HG03135 (cell line): ENCODE measurements around the gene ANXA1.

Source experiments
- ATAC-seq: cut with Tn5 transposase; IDR thresholded peaks from one replicate; pipeline ENCODE4 v1.9.1; 2021; ENCODE audit warnings: mild to moderate bottlenecking, moderate library complexity; ENCODE audit not compliant: unreplicated experiment

ANXA1 gene

GRCh38 chr9:73137286-73137899, 14.3 kb upstream of the ANXA1 start:
- ATAC-seq, result no peak

GRCh38 chr9:73137914-73138313, 13.8 kb upstream of the ANXA1 start:
- no peak for ATAC-seq

- ATAC-seq, result no peak
Observed at GRCh38 chr9:73138516-73138915, 13.1 kb upstream of the ANXA1 start.

GRCh38 chr9:73141282-73141681, 10.4 kb upstream of the ANXA1 start:
- no peak for ATAC-seq

- ATAC-seq, result no peak
Observed at GRCh38 chr9:73143711-73144328, 7.8 kb upstream of the ANXA1 start.

GRCh38 chr9:73146111-73146815, 5.4 kb upstream of the ANXA1 start:
- ATAC-seq, result no peak

- ATAC-seq, result no peak
Observed at GRCh38 chr9:73148447-73148937, 3.2 kb upstream of the ANXA1 start.

GRCh38 chr9:73149371-73150067, 2.1 kb upstream of the ANXA1 start:
- ATAC-seq, result peak; percentile 71

- ATAC-seq, result no peak
Observed at GRCh38 chr9:73152543-73152844, 829 bp downstream of the ANXA1 start.

GRCh38 chr9:73152953-73153352, 1.3 kb downstream of the ANXA1 start:
- peak; percentile 57 for ATAC-seq

- no peak for ATAC-seq
Observed at GRCh38 chr9:73153793-73154227, 2.1 kb downstream of the ANXA1 start.

- ATAC-seq, result no peak
Observed at GRCh38 chr9:73154271-73154670, 2.6 kb downstream of the ANXA1 start.

- no peak for ATAC-seq
Observed at GRCh38 chr9:73154722-73155121, 3.1 kb downstream of the ANXA1 start.

GRCh38 chr9:73155377-73155776, 3.7 kb downstream of the ANXA1 start:
- ATAC-seq, result no peak

GRCh38 chr9:73155968-73156864, 4.6 kb downstream of the ANXA1 start:
- ATAC-seq, result no peak

- no peak for ATAC-seq
Observed at GRCh38 chr9:73156865-73157187, 5.2 kb downstream of the ANXA1 start.

GRCh38 chr9:73157811-73158210, 6.1 kb downstream of the ANXA1 start:
- ATAC-seq, result no peak

GRCh38 chr9:73158723-73159122, 7.1 kb downstream of the ANXA1 start:
- no peak for ATAC-seq

GRCh38 chr9:73160868-73161267, 9.2 kb downstream of the ANXA1 start:
- ATAC-seq, result no peak

GRCh38 chr9:73162987-73163768, 11.5 kb downstream of the ANXA1 start:
- ATAC-seq, result no peak
